ENCODE results near the gene KAZN. TPM values are rescaled to one million over a fixed set of nuclear protein-coding genes. Genes with fewer than 3 reads are reported as not detected.
A peak's percentile ranks its signal among the peaks of the same experiment; 100 is the strongest.
"Not testable (repeated sequence)": the region's sequence is repeated elsewhere in the genome, so short reads cannot be mapped to it uniquely, and the experiment has no call there.

The KAZN gene
- total RNA-seq, 1 experiment from 2014 or later, result 7.7 TPM

DNA sequence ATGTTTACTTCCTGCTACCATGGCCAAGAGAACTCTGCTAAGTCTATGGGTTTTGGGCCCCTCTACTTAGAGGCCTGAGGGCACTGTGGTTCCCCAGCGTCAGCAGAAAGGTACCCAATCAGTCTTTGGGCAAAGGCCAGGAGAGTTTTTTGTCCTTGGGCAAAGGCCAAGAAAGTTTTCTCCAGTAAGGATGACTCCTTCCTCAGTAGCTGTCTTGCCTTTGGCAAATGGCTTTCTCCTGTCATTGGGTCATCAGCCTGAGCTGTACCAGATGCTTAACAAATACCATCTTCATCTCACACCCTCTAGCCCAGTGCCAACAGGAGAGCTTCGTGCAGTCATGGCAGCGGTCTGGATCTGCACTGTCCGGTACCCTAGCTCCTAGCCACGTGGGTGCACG lies 355.7 kb downstream of the KAZN start:
- DNase-seq (ENCODE audit: low read depth), result no peak

DNA sequence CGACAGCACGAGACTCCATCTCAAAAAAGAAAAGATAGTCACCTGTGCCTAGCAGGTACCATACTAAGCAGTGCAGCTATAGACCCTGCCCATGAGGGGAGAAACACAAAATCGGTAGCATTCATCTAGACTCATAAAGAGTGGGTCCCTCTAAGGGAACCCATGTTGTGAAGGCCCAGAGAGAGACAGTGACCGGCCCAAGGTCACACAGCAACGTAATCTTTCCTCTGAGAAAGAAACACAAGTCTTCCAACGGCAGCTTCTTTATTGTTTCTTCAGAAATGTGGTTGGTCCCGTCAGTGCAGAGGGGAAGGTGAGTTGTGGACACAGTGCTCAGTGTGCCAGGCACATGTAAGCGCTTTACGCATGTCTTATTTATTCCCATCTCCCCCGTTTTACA lies 356.4 kb downstream of the KAZN start:
- no peak for DNase-seq (ENCODE audit: low read depth)

DNA sequence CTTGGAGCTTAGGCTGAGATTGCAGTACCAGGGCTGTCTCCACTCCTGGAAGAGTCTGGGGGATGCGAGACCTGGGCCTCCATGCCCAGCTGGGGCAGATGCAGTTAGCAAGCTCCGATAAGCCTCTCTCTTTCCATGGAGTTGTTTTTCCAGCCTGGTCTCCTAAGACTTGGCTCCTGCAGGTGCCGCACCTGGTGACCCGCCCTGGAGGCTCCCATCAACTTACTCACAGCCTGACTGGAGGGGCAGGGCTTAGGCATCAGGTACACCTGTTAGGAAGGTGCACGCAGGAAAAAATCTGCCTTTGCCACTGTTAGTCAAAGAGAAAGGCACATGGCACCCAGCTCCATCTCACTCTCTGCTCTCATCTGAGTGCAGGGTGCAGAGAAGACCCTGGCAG lies 356.9 kb downstream of the KAZN start:
- DNase-seq (ENCODE audit: low read depth), result no peak

DNA sequence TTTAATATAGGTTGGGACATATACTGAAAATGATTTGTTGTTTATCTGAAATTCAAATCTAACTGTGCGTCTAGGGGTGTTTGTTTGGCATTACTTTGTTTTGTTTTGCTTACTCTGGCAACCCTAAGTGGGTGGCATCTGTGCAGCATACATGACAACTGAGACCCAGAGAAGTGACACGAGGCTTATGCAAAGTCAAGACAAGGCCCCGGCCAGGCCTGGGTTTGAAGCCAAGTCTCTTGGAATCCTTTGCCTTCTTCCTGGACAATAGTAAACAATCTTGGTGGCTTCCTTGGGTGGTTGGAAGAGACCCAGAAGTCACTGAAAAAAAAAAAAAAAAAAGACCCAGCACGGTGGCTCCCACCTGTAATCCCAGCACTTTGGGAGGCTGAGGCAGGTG lies 357.5 kb downstream of the KAZN start:
- DNase-seq (ENCODE audit: low read depth), result no peak

DNA sequence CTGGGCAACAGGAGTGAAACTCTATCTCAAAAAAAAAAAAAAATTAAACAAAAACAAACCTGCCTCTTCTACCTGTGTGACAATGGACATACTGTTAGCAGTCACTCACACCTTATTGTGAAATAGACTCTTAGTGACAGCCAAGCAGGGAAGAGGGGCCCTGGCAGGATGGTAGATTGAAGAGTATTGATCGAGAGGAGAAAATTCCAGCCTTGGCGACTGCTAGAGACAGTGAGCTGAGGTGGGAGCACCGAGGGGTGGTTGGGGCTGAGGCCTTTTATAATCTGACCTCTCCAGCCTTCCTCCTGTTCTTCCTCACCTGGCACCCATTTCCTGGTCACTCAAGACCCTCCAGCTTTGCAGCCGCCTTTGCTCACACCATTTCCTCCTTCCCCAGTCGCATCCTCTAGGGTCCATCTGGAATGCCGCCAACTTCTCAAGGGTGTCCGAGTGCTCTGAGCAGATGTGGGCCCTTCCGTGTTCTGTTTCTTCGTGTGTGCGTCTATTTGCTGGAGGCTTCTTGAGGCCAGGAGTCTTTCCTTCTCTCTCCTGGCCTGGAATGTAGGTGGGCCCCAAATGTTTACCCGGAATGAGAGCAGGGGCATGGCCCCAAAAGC lies 358.2 kb downstream of the KAZN start:
- DNase-seq (ENCODE audit: low read depth), result no peak

DNA sequence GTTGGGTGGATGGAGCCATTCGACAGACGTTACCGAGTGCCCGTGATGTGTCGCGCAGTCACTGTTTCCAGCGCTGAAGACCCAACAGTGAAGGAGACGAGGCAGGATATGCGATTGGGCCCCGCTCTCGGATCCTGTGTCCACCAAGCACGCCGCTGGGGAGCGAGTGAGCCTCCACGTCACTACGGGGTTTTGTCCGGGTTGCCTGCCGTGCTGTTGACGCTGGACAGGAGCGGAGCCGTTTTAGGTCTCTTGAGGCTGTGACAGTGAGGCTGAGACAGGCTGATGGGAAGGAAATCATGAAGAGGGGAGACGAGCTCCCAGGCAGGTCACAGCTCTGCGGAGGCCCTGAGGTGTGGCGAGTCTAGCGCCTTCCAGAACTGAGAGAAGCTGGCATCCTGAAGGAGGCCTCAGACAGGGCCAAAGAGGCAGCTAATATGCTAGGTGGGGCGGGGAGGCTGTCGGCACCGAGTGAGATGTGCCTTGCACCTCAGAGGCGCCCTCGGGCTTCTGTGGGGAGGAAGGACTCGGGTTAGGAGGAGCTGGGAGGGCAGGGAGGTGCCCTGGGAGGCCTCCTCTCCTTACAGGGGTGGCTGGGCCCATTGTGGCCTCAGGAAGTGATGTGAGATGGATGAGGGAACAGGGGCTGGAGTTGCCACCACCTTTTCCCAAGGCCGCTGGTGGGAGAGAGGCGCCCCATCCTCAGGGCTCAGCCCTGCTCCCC lies 359.1 kb downstream of the KAZN start:
- no peak for DNase-seq (ENCODE audit: low read depth)

DNA sequence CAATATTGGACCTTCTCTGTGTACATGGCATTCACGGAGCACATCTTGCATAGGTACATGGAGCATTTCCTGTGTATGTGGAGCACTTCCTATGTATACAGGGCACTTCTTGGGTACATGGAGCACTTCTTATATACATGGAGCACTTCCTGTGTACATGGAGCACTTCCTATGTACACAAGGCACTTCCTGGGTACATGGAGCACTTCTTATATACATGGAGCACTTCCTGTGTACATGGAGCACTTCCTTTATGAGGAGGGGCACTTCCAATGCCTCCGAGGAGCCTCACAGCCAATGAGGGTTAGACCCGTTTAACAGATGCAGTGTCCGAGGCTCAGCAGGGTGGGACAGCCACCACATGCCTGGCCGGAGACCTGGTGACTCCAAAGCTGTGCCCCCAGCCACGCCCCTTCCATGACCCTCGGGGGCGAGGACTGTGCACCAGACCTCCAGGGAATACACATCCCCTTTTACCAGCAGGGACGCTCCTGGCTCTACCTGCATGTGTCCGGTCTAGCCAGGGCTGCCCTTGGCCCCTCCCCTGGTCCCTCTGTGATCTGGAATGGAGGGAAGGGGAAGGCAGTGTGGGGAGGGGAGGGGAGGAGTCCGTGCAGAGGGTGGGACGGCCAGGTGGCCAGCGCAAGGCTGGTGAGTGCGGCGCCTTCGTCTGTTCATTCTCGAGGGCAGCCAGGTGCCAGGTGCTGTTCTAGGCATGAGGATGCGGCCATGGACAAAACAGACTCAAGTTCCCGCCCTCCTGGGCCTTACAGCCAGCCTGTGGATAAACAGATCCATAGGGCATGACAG lies 360.0 kb downstream of the KAZN start:
- no peak for DNase-seq (ENCODE audit: low read depth)

DNA sequence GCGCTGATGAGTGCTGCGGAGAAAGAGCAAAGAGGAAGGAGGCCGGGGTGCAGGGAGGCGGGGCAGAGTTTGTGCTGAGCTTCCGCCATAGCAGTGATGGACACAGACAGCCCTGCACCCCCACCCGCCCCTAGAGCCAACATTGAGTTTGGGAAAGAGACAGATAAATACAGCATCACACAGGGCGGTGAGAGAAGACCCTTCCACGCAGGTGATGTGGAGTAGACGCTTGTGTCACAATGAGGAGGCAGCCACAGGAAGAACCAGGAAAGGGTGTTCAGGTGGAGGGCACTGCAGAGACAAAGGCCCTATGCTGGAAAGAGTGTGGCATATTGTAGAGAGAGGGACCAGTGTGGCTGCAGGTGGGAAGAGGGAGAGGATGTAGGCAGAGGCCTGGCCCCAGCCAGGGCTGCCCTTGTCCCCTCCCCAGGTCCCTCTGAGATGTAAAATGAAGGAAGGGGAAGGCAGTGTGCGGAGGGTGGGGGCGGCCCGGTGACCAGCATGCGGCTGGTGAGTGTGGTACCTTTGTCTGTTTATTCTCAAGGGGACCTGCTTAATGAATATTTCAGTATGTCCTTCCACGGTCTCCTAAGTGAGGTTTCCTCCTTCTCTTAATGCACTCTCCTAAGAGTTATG lies 360.7 kb downstream of the KAZN start:
- no peak for DNase-seq (ENCODE audit: low read depth)

DNA sequence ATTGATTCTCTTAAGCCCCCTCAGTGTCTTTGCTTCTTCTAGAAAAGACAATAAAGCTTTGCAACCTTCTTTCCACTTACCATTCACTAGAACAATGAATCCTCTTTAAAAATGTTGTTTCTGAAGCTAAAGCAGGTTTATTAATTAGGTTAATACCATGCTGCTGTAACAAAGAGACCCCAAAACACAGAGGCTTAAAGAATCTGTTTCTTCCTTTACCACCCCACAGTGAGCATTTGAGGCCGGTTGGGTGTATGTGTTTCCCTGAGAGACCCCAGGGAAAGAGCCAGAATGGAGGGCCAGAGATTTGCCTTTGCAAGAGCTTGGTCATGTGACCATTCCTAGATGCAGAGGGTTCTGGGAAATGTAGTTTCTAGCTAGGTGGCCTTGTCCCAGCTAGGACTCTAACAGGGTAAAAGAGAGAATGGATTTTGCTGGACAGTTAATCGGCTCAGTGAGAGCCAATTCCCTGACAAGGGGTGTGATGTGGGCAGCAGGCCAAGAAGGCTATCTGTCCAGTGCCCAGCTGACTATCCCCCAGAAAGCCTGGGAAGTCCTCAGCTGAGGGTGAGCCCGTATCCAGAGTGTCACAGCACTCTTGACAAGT lies 363.3 kb downstream of the KAZN start:
- DNase-seq (ENCODE audit: low read depth), result no peak

DNA sequence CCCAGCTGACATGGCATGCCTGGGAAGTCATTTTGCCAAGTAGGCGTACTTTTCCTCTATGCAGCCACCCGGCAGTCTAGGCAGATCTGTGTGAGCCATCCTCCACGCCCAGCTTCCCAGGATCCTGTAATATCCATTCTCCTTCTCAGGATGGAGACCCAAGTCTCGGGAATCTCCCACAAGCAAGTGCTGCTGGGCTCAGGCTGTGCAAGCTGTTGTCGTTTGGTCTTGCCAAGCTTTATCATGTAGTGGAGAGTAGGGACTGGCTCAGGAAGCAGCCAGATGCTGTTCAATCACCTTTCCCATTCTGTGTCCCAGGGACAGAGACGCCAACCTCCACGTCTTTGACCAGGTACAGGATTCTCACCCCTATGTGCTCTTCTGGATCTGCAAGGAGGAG lies 363.9 kb downstream of the KAZN start:
- no peak for DNase-seq (ENCODE audit: low read depth)

DNA sequence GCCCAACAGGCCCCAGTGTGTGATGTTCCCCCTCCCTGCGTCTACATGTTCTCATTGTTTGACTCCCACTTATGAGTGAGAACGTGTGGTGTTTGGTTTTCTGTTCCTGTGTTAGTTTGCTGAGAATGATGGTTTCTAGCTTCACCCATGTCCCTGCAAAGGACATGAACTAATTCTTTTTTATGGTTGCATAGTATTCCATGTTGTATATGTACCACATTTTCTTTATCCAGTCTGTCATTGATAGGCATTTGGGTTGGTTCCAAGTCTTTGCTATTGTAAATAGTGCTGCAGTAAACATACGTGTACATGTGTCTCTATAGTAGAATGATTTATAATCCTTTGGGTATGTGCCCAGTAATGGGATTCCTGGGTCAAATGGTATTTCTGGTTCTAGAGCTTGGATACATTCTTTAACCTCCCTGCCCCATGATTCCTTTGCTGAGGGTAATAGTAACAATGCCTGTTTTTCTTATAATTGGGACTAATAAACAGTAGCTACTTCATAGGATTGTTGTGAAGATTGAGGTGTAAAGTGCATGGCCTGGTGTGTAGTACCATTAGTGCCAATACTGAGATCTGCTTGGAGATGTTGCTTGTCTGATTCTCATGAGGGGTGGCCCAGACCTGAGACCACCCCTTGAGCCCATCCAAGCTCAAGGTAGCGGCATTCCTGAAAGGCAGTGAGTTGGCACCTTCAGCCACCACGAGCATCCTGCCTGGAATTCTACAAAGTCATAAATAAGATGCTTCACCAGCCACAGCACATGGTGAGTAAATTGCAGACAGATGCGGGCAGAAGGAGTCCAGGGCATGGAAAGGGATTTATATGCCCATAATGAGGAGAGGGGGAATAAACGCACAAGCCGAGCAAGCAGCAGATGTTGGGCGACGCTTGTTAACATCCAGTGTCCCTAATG lies 365.6 kb downstream of the KAZN start:
- DNase-seq (ENCODE audit: low read depth), result not testable (repeated sequence)

DNA sequence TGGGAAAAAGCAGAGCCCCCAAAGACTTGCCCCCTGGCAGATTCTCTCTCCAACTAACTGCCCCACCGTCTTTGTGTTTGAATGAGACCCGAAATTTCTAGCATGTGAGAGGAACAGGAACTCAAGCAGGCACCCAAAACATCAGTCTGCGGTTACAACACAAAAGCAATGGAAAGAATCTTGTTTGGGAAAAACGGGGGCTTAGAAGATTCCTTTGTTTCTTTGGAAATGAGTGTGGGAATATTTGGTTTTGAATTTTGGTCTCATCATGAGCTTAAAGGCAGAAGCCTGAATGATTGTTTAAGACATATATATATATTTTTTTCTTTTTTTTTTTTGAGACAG lies 366.2 kb downstream of the KAZN start:
- no peak for DNase-seq (ENCODE audit: low read depth)

DNA sequence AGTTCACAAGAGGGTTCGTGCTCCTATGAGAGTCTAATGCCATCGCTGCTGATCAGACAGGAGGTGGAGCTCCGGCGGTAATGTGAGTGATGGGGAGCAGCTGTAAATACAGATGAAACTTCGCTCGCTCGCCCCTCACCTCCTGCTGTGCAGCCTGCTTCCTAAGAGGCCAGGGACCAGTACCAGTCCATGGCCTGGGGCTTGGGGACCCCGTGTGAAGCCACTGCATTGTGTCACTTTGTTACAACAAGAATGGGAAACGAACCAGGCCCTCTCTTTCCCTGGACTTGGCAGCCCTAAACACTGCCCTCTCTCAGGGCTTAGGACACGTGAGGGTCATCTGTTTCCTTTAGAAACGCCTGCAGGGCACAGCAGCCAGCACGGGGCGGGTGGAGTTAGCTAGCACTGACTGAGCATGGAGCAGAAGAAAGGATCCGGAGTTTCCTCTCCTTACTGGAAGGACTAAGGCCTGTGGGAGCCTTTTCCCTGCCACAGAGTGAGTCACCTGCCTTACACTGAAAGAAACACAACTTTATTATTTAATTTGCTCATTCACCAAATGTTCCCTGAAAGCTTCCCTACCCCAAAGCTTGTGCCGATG lies 369.9 kb downstream of the KAZN start:
- DNase-seq (ENCODE audit: low read depth), result peak; percentile 96

DNA sequence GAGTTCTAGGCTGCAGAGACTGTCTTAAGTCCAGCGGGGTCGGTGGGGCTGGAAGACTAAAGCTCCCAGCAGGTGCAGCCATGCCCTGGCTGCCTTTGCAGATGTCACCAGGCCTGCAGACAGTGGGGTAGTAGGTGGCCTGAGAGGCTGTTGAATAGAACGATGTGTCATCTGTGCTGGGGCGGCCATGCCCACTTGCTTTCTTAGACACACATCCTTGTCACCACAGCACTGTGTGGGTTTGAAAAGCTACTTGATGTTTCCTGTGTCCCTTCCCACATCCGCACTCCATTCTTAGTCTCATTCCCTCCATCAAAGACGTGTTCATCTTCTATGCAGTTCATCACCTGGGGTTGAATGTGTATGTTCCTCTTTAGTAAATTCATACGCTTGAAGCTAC lies 370.5 kb downstream of the KAZN start:
- no peak for DNase-seq (ENCODE audit: low read depth)

DNA sequence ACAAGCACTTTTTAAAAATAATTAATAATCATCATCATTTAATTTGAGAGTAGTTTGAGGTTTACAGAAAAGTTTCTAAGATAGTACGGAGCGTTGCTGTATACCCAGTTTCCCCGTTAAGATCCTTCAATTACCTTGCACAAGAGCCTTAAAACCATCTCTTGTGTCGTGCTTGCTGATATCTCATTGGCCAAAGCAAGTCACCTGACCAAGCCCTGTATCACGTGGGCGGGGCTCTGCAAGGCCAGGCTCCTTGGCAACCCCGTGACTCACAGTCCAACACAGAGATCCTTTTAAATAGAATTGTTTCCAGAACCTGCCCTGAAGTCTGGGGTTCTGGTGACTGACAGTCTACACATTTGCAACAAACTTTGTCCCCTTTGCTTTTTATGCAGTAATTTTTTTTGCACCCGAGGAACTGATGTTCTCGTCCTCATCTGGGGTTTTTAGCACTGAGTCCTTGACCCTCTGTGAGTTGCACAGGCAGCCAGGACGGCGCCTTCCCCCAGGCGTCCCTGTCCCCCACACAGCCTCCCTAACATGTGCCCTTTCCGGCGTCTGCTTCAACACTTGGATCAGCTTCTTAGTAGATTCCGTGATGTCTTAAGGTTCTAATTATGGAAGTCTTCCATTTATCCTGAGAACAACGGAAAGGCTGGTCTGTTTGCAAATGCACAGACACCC lies 371.8 kb downstream of the KAZN start:
- DNase-seq (ENCODE audit: low read depth), result peak; percentile 87

DNA sequence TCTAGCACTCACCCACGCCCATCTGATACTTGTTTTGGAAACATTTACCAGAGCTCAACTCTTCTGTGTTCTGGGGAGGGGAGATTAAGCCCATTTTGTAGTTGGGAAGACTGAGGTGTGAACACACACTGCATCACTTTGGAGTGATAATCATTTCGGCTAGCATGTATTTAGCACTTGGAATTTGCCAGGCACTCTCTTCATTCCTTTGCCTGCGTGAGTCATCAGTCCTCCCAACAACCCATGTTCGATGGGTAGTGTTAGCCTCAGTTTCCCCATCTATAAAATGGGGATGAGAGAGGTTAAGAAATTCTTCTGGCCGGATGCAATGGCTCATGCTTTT lies 372.3 kb downstream of the KAZN start:
- no peak for DNase-seq (ENCODE audit: low read depth)

DNA sequence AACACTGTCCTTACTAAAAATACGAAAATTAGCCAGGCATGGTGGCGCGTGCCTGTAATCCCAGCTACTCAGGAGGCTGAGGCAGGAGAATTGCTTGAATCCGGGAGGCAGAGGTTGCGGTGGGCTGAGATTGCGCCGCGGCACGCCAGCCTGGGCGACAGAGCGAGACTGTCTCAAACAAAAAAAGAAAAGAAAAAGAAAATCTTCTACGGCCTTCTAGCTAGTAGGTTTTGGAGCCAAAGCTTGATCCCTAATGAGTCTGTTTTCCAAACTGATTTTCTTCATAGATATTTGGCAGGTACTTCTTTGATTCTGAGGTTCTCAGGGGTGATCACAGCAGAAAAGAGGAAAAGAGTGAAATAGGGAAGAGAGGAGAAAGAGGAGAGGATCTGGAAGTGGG lies 372.7 kb downstream of the KAZN start:
- DNase-seq (ENCODE audit: low read depth), result no peak

DNA sequence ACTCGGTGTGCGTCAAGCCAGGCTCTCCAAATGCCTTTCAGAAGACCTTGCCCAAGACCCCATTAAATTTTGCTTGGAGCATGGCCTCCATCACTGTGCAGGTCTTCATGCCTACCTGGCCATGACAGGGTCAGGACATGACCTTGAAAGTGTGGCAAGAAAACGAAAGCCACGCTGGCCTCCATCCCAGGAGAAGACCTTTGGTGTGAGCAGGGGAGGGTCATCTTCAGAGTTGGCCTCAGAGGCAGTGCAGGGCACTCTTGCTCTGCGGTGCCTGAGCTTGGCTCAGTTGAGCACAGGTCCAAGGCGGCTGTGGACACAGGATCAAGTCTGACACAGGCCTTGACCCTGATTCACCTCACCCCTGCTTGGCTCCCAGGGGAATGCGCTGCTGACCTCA lies 373.6 kb downstream of the KAZN start:
- DNase-seq (ENCODE audit: low read depth), result no peak

DNA sequence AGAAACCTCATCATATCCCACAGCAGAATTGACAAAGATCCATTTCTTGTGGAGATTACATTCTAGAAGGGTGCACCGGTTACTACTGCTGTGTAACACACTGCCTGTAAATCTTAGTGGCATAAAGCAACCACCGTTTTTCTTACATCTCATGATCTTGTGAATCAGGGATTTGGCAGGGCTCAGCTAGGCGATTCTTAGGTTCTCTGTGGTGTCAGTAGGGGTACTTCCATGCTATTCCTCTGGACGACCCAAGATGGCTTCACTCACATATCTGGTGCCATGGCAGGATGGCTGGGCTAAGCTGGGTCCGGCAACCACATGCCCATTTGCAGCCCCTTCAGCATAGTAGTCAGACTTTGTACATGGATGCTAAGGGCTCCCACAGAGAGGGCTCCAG lies 375.3 kb downstream of the KAZN start:
- no peak for DNase-seq (ENCODE audit: low read depth)

DNA sequence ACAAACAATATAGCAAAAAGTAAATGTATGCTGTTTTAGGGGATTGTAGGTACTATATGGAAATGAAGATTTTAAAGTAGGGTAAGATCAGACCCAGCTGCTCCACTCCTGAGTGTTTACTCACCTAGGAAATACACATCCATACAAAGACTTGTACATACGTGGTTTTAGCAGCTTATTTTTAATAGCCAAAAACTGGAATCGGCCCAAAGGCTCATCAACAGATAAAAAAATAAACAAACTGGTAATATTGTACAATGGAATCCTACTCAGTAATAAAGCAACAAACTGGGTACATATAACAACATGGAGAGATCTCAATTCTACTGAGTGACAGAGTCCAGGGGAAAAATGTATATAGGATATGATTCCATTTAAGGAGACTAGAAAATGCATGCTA lies 375.9 kb downstream of the KAZN start:
- DNase-seq (ENCODE audit: low read depth), result no peak
